ENCODE measurements around the gene RNF32. TPM values are rescaled to one million over a fixed set of nuclear protein-coding genes. Genes with fewer than 3 reads are reported as not detected.

Gene RNF32
- total and polyA plus RNA-seq, 4 donors, result 1.4 to 3.8 (median 2.9) TPM

DNA sequence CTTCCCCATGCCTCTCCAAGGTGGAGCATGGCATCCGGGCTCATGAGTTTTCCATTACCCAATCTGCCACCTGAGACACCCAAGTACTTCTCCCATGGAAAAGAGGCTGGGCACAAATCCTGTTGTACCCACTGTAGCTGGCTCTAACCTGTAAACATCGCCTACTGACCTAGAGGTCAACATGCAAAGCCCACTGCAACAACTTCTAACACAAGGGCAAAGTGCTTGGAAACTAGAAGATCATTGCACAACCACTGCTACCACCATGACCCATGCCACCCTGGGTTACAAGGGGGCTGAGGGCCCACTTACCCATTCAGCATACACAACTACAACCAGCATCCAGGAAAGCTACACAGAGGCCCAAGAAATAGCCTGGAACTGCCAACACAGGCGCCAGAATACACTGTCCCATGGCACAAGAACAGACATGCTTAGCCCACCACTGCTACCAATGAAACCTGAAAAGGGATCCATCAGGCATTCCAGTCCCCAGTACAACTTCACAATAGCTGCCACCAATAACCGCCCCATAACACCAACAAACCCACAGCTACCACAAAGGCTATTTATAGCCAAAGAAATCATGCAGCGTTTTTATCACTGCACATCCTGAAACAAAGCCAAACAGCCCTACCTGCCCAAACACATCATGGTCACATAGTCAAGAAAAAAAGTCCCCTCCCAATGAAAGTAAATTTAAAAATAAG is 63.4 kb downstream of the RNF32 start:
- Histone ChIP-seq H3K4me3 (ENCODE audit: low read depth, low read length) (no peak overlapping the region), H3K36me3 (ENCODE audit: control insufficient read depth, insufficient read depth, low read length) (no peaks in the 10 kb centered on the region), H3K4me1 (ENCODE audit: control insufficient read depth, insufficient read depth, low read length) (peaks cover 6% of the 10 kb centered on the region), H3K9me3 (ENCODE audit: control insufficient read depth, insufficient read depth, low read length) (peaks cover 2% of the 10 kb centered on the region), H3K27ac (ENCODE audit: low read depth, low read length) (no peak overlapping the region), H3K27me3 (ENCODE audit: control insufficient read depth, insufficient read depth, low read length) (no peaks in the 10 kb centered on the region)
- WGBS (ENCODE audit: insufficient coverage), result 84% methylated on average over 5 of the region's 5 CpGs
- no peak for DNase-seq (ENCODE audit: low read depth in 4 of 6, low spot score in 6 of 6)

DNA sequence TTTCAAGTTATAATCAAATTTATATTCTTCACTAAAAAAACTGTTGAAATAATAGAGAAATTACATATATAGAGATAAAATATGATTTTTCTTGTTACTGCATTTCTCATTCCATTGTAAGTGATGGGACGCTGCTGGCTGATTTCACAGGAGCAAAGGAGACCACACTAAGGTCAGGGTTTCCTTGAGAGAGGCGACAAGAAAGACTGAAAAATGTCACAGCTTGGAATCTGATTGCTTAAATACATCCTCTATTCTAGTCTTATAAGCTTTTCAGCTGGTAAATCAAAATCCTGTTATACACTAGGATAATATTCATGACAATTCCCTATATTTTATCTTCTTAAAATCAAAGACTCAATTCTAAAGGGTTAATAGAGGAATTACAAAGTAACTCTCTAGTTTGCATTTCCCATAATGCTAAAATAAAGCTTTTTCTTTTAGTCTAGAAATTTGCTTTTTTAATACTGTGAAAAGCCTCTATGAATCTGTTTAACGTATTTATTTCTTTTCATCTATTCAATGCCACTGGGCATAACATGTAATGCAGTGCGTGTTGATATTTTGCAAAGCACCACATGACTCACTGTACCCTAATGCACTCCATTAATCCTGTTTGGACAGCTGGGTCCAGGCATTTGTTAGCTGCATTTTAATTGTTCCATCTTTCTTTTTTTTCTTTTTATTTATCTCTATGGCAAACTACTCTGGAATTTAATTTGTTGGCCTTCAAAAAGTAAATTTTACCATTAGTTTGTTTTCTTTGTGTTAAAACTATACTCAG is 81.7 kb downstream of the RNF32 start:
- peaks cover 3% of the 10 kb centered on the region for H3K36me3 ChIP-seq (ENCODE audit: control insufficient read depth, insufficient read depth, low read length)
- 40% methylated on average over 1 of the region's 4 CpGs for WGBS (ENCODE audit: insufficient coverage)
- no peaks in the 10 kb centered on the region for H3K4me1 ChIP-seq (ENCODE audit: control insufficient read depth, insufficient read depth, low read length)
- H3K9me3 ChIP-seq (ENCODE audit: control insufficient read depth, insufficient read depth, low read length), result no peaks in the 10 kb centered on the region
- H3K4me3 ChIP-seq (ENCODE audit: low read depth, low read length), result no peak overlapping the region
- H3K27me3 ChIP-seq (ENCODE audit: control insufficient read depth, insufficient read depth, low read length), result no peaks in the 10 kb centered on the region
- peak in 2 of 6 donors; percentile 3 to 23 for DNase-seq (ENCODE audit: low read depth in 4 of 6, low spot score in 6 of 6)
- H3K27ac ChIP-seq (ENCODE audit: low read depth, low read length), result no peak overlapping the region

DNA sequence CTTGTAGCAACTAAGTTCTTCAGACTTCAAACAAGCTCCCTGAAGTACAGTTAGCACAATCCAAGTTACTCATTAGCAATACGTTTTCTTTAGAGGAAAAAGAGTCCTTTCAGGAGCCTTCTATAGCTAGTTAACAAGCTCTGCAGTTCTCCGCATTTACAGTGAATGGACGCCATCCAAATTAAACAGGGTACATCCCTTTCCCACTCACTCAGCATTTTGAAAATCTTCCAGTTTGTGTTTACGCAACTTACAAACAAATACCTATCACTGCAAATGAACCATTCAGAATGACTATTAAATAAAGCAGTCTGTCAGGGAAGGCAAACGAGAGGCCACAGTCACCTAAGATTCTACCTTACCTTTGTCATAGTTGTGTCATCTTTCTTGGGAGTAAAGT is 84.5 kb downstream of the RNF32 start:
- H3K27ac ChIP-seq (ENCODE audit: low read depth, low read length), result no peak overlapping the region
- H3K4me1 ChIP-seq (ENCODE audit: control insufficient read depth, insufficient read depth, low read length), result no peaks in the 10 kb centered on the region
- no peaks in the 10 kb centered on the region for H3K27me3 ChIP-seq (ENCODE audit: control insufficient read depth, insufficient read depth, low read length)
- H3K36me3 ChIP-seq (ENCODE audit: control insufficient read depth, insufficient read depth, low read length), result no peaks in the 10 kb centered on the region
- no peak overlapping the region for H3K4me3 ChIP-seq (ENCODE audit: low read depth, low read length)
- WGBS (ENCODE audit: insufficient coverage), result 13% methylated on average over 3 of the region's 5 CpGs
- peak in 5 of 6 donors; percentile 20 to 75 (median 26) for DNase-seq (ENCODE audit: low read depth in 4 of 6, low spot score in 6 of 6)
- H3K9me3 ChIP-seq (ENCODE audit: control insufficient read depth, insufficient read depth, low read length), result no peaks in the 10 kb centered on the region

DNA sequence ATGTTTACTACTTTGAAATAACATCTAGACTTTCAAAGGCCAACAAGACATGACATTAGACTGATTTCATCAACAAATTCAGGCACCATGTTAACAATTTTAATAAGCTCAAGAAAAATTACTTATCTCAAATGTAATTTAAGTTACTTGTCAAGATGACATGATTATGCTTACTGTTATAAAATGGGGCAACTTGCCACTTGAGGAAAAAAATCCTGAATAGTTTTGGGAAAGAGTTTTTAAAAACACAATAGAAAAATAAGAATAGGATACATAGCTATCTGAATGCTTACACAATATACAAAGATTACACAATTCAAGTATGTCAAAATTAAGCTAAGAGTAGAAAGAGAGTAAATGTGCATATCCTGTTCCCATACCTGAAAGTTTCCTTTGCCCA is 85.4 kb downstream of the RNF32 start:
- Histone ChIP-seq H3K4me1 (ENCODE audit: control insufficient read depth, insufficient read depth, low read length) (no peaks in the 10 kb centered on the region), H3K27ac (ENCODE audit: low read depth, low read length) (no peak overlapping the region), H3K36me3 (ENCODE audit: control insufficient read depth, insufficient read depth, low read length) (no peaks in the 10 kb centered on the region), H3K9me3 (ENCODE audit: control insufficient read depth, insufficient read depth, low read length) (no peaks in the 10 kb centered on the region), H3K27me3 (ENCODE audit: control insufficient read depth, insufficient read depth, low read length) (no peaks in the 10 kb centered on the region), H3K4me3 (ENCODE audit: low read depth, low read length) (no peak overlapping the region)
- no peak for DNase-seq (ENCODE audit: low read depth in 4 of 6, low spot score in 6 of 6)

All from spinal cord (tissue), 10 donors.